Osteoblast (primary cell): ENCODE data around the gene ANKS1B. TPM values are rescaled to one million over a fixed set of nuclear protein-coding genes. Genes with fewer than 3 reads are reported as not detected.

ENCODE experiments used
- DNase-seq: peaks from one replicate; pipeline ENCODE4 v3.0.0; 2011; ENCODE audit warnings: low spot score, mixed read lengths; ENCODE audit not compliant: insufficient read length; ENCODE audit errors: missing footprints
- H2AFZ ChIP-seq: 2 replicates; pipeline ENCODE4 v1.6.0; 2011; ENCODE audit warnings: mild to moderate bottlenecking, low read length
- H3K27ac ChIP-seq: 2 replicates; pipeline ENCODE4 v1.5.1; 2011; ENCODE audit warnings: mild to moderate bottlenecking, low read depth, low read length, moderate library complexity
- H3K27me3 ChIP-seq: 2 replicates; pipeline ENCODE4 v1.6.0; 2012; ENCODE audit warnings: mild to moderate bottlenecking, control low read depth, inconsistent platforms, low read length, moderate library complexity; ENCODE audit not compliant: insufficient read depth
- H3K36me3 ChIP-seq: 2 replicates; pipeline ENCODE4 v1.5.1; 2011; ENCODE audit warnings: mild to moderate bottlenecking, low read length, control low read depth, moderate library complexity; ENCODE audit not compliant: insufficient read depth
- H3K4me1 ChIP-seq: 2 replicates; pipeline ENCODE4 v1.5.1; 2011; ENCODE audit warnings: mild to moderate bottlenecking, low read length, control low read depth, moderate library complexity; ENCODE audit not compliant: insufficient read depth
- H3K4me2 ChIP-seq: 2 replicates; pipeline ENCODE4 v1.6.0; 2011; ENCODE audit warnings: mild to moderate bottlenecking, low read length; ENCODE audit not compliant: insufficient read depth
- H3K4me3 ChIP-seq: fragments of 200-600 bp; sonication (generic); 3 replicates; pipeline ENCODE4 v1.5.1; 2012; ENCODE audit warnings: mild to moderate bottlenecking, low read length, inconsistent platforms; ENCODE audit not compliant: insufficient read depth
- H3K79me2 ChIP-seq: 2 replicates; pipeline ENCODE4 v1.6.0; 2012; ENCODE audit warnings: mild to moderate bottlenecking, low read length, control low read depth, inconsistent platforms; ENCODE audit not compliant: insufficient read depth
- H3K9me3 ChIP-seq: 2 replicates; pipeline ENCODE4 v1.5.1; 2011; ENCODE audit warnings: low read depth, low read length, control low read depth
- H4K20me1 ChIP-seq: 2 replicates; pipeline ENCODE4 v1.6.0; 2012; ENCODE audit warnings: mild to moderate bottlenecking, low read length, control low read depth; ENCODE audit not compliant: insufficient read depth
- CTCF ChIP-seq: IDR thresholded peaks from 2 replicates; pipeline ENCODE4 v1.5.1; 2011; ENCODE audit warnings: mild to moderate bottlenecking, low read depth, low read length, moderate library complexity; ENCODE audit errors: extremely low read depth
- total RNA-seq: library from RNA; depleted of rRNA; stranded (reverse); fragments of >200 nt; gene quantifications from 2 replicates; pipeline ENCODE4 v1.2.3, GENCODE V29; 2012

Gene ANKS1B
- total RNA-seq, 1 donor: 2.2 TPM

GRCh38 chr12:99954724-99955123, 30.0 kb downstream of the ANKS1B start:
- peaks cover 9% of the 10 kb centered on the region for H3K27me3 ChIP-seq
- no peak overlapping the region for H3K4me2 ChIP-seq
- no peaks in the 10 kb centered on the region for H3K36me3 ChIP-seq
- no peak for DNase-seq
- no peak overlapping the region for H2AFZ ChIP-seq
- peaks cover 1% of the 10 kb centered on the region for H3K4me1 ChIP-seq
- TF ChIP-seq CTCF: no peak
- H3K27ac ChIP-seq: no peak overlapping the region
- H3K79me2 ChIP-seq: no peaks in the 10 kb centered on the region
- no peaks in the 10 kb centered on the region for H3K9me3 ChIP-seq
- no peak overlapping the region for H3K4me3 ChIP-seq
- no peaks in the 10 kb centered on the region for H4K20me1 ChIP-seq

GRCh38 chr12:99948370-99948769, 36.4 kb downstream of the ANKS1B start:
- H2AFZ ChIP-seq: no peak overlapping the region
- no peak for TF ChIP-seq CTCF
- no peaks in the 10 kb centered on the region for H3K4me1 ChIP-seq

GRCh38 chr12:99946131-99946530, 38.6 kb downstream of the ANKS1B start:
- H3K27ac ChIP-seq: no peak overlapping the region
- H3K79me2 ChIP-seq: no peaks in the 10 kb centered on the region
- no peaks in the 10 kb centered on the region for H3K36me3 ChIP-seq
- TF ChIP-seq CTCF: no peak
- H3K4me2 ChIP-seq: no peak overlapping the region
- H3K4me3 ChIP-seq: no peak overlapping the region
- no peaks in the 10 kb centered on the region for H3K9me3 ChIP-seq
- no peaks in the 10 kb centered on the region for H3K4me1 ChIP-seq
- no peak overlapping the region for H2AFZ ChIP-seq
- no peak for DNase-seq
- no peaks in the 10 kb centered on the region for H4K20me1 ChIP-seq
- no peaks in the 10 kb centered on the region for H3K27me3 ChIP-seq

More at GRCh38 chr12:99948370-99948769, 36.4 kb downstream of the ANKS1B start:
- DNase-seq: no peak
- no peak overlapping the region for H3K4me3 ChIP-seq
- H3K36me3 ChIP-seq: no peaks in the 10 kb centered on the region
- no peaks in the 10 kb centered on the region for H4K20me1 ChIP-seq
- no peak overlapping the region for H3K27ac ChIP-seq
- no peak overlapping the region for H3K4me2 ChIP-seq
- peaks cover 4% of the 10 kb centered on the region for H3K27me3 ChIP-seq
- no peaks in the 10 kb centered on the region for H3K79me2 ChIP-seq
- H3K9me3 ChIP-seq: no peaks in the 10 kb centered on the region

- no peak for DNase-seq
- TF ChIP-seq CTCF: no peak
- Histone ChIP-seq H3K36me3 (no peaks in the 10 kb centered on the region), H3K27me3 (no peaks in the 10 kb centered on the region), H3K4me1 (no peaks in the 10 kb centered on the region), H4K20me1 (no peaks in the 10 kb centered on the region), H3K9me3 (no peaks in the 10 kb centered on the region), H3K4me2 (no peak overlapping the region), H3K27ac (no peak overlapping the region), H2AFZ (no peak overlapping the region), H3K4me3 (no peak overlapping the region), H3K79me2 (no peaks in the 10 kb centered on the region)
Observed at GRCh38 chr12:99935608-99936007, 49.1 kb downstream of the ANKS1B start.
